ENCODE measurements around the gene SMIM24. TPM values are rescaled to one million over a fixed set of nuclear protein-coding genes. Genes with fewer than 3 reads are reported as not detected.

The SMIM24 gene
- total RNA-seq, 4 donors from 2014 or later: not detected

- peak; percentile 24 to 28 for ATAC-seq
- intact Hi-C loops (cut with DNase I; ENCODE audit: low total_unique reads) (loop anchor here (1.0 kb wide), 2 partner anchors 145 to 167 kb away; no protein-coding TSS in a partner anchor), in situ Hi-C loops (cut with MboI; ENCODE audit: low sequenced_read_pairs in 4 of 4) (loop anchor here (5.0 to 10.0 kb wide), 2 partner anchors 145 to 147 kb away; no protein-coding TSS in a partner anchor)
- Histone ChIP-seq H3K4me3 (no peak overlapping the region), H3K9me3 (no peaks in the 10 kb centered on the region), H3K4me1 (no peaks in the 10 kb centered on the region), H3K27me3 (peaks cover 0 to 10% (median 0%) of the 10 kb centered on the region in 3 donors), H3K27ac (no peak overlapping the region), H3K36me3 (no peaks in the 10 kb centered on the region)
- no peak for TF ChIP-seq POLR2A (IDR thresholded peaks at IDR 0.05)
- TF ChIP-seq, protein P1, sequence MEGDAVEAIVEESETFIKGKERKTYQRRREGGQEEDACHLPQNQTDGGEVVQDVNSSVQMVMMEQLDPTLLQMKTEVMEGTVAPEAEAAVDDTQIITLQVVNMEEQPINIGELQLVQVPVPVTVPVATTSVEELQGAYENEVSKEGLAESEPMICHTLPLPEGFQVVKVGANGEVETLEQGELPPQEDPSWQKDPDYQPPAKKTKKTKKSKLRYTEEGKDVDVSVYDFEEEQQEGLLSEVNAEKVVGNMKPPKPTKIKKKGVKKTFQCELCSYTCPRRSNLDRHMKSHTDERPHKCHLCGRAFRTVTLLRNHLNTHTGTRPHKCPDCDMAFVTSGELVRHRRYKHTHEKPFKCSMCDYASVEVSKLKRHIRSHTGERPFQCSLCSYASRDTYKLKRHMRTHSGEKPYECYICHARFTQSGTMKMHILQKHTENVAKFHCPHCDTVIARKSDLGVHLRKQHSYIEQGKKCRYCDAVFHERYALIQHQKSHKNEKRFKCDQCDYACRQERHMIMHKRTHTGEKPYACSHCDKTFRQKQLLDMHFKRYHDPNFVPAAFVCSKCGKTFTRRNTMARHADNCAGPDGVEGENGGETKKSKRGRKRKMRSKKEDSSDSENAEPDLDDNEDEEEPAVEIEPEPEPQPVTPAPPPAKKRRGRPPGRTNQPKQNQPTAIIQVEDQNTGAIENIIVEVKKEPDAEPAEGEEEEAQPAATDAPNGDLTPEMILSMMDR (IDR thresholded peaks at IDR 0.05 in 4 of 5, conservative IDR thresholded peaks at IDR 0.05 in 1 of 5): peak; percentile 91 to 95 (median 94)
- DNase-seq: peak in 1 of 2 donors; percentile 39
These were observed 8.2 kb downstream of the SMIM24 start for GRCh38 chr19:3471954-3472655.

DNA sequence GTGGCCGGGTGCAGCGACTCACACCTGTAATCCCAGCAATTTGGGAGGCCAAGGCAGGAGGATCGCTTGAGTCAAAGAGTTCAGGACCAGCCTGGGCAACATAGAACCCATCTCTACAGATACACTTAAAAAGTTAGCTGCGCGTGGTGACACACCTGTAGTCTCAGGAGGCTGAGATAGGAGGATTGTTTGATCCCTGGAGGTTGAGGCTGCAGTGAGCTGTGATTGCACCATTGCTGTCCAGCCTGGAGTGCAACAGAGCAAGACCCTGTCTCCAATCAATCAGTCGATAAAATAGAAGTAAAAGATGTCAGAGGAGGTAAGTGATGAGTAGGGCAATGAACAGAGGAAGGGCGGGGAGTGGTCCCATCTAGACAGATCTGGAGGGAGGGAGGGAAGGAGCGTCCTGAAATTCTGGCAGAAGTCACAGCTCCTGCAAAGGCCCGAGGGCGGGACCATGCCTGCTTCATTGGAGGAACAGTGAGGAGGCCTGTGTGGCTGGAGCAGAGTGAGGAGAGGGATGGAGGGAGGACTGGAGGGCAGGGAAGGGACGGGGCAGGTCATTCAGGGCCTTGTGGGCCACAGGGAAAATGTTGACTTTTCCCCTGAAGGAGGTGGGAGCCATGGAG, 9.7 kb downstream of the SMIM24 start:
- in situ Hi-C loops (cut with MboI; ENCODE audit: low sequenced_read_pairs in 4 of 4): loop anchor here (5.0 to 10.0 kb wide), 2 partner anchors 143 to 146 kb away; no protein-coding TSS in a partner anchor
- TF ChIP-seq, protein P1 (IDR thresholded peaks at IDR 0.05 in 4 of 5, conservative IDR thresholded peaks at IDR 0.05 in 1 of 5): no peak
- no peak for TF ChIP-seq POLR2A (IDR thresholded peaks at IDR 0.05)
- Histone ChIP-seq H3K4me1 (peaks cover 0 to 5% of the 10 kb centered on the region in 2 donors), H3K36me3 (no peaks in the 10 kb centered on the region), H3K9me3 (no peaks in the 10 kb centered on the region), H3K4me3 (no peak overlapping the region), H3K27me3 (peaks cover 0 to 5% (median 0%) of the 10 kb centered on the region in 3 donors), H3K27ac (peak overlapping the region in 1 of 4 donors; percentile 38)
- ATAC-seq (peak; percentile 0 to 7), DNase-seq (no peak)
- intact Hi-C loops (cut with DNase I; ENCODE audit: low total_unique reads): no loop called here

DNA sequence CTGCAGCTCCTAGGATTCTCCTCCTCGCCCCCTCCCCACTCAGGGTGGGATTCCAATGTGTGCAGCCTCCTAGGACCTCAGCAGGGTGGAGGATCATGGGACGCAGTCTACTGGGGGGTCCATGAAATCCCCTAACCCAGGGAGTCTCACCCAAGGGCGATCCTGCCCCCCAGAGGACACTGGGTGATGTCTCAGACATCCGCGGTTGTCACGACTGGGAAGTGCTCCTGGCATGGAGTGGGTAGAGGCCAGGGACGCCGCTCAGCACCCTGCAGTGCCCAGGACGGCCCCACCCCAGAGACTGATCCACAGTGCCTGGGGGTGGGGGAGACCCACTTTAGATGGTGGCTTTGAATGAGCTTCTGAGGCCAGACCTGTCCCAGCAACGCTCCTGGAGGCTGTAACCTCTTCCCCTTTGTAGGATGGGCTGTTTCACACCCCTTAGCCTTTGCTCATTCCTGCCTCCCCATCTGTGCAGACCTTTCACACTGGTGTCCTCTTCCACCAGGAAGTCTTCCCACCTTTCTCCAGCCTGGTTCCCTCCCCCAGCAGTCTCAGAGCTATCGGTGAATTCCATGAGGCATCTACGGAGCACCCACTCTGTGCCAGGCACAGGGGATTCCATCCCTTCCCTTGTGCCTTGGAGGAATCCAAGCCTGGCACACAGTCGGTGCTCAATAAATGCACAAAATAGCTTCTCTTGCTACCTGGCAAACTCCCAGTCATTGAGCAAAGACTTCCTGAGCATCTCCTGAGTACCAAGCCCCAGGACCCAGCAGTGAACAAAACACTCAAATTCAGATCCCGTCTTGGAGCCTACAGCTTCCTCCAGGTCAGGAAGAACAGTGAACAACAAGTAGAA, 10.5 kb downstream of the SMIM24 start:
- in situ Hi-C loops (cut with MboI; ENCODE audit: low sequenced_read_pairs in 4 of 4): loop anchor here (5.0 to 10.0 kb wide), 2 partner anchors 143 to 145 kb away; no protein-coding TSS in a partner anchor
- Histone ChIP-seq H3K4me1 (peaks cover 0 to 5% of the 10 kb centered on the region in 2 donors), H3K4me3 (no peak overlapping the region), H3K27ac (peak overlapping the region in 3 of 4 donors; percentile 21 to 38 (median 33)), H3K36me3 (no peaks in the 10 kb centered on the region), H3K9me3 (no peaks in the 10 kb centered on the region), H3K27me3 (peaks cover 0 to 5% (median 0%) of the 10 kb centered on the region in 3 donors)
- intact Hi-C loops (cut with DNase I; ENCODE audit: low total_unique reads): no loop called here
- no peak for TF ChIP-seq POLR2A (IDR thresholded peaks at IDR 0.05)
- TF ChIP-seq, protein P1 (IDR thresholded peaks at IDR 0.05 in 4 of 5, conservative IDR thresholded peaks at IDR 0.05 in 1 of 5): no peak
- no peak for DNase-seq
- peak; percentile 10 to 13 for ATAC-seq

DNA sequence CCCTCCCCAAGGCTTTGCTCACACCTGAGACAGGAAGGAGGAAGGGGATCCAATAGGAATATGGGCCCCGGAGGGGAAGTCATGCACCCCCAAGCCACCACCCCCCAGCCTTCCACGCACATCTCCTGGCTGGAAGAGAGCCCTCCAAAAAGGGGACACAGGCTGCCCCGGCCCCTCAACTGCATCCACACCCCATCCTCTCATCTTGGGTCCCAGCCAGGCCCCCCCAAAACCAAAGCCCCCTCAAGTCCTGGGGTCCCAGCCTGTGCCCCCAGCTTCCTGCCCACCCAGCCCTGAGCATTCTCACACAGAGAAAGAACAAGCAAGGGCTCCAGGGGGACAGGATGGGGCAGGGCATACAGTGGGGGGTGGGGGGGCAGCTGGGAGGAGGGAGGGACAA, 12.1 kb downstream of the SMIM24 start:
- in situ Hi-C loops (cut with MboI; ENCODE audit: low sequenced_read_pairs in 4 of 4) (no loop called here), intact Hi-C loops (cut with DNase I; ENCODE audit: low total_unique reads) (no loop called here)
- no peak for DNase-seq
- Histone ChIP-seq H3K4me1 (peaks cover 0 to 8% of the 10 kb centered on the region in 2 donors), H3K27ac (peak overlapping the region in 1 of 4 donors; percentile 82), H3K9me3 (no peaks in the 10 kb centered on the region), H3K4me3 (no peak overlapping the region), H3K36me3 (peaks cover 0 to 12% of the 10 kb centered on the region in 2 donors), H3K27me3 (no peaks in the 10 kb centered on the region)
- TF ChIP-seq, protein P1 (IDR thresholded peaks at IDR 0.05 in 4 of 5, conservative IDR thresholded peaks at IDR 0.05 in 1 of 5): no peak
- TF ChIP-seq POLR2A (IDR thresholded peaks at IDR 0.05): no peak
- no peak for ATAC-seq

Data from gastrocnemius medialis (tissue), 4 donors.